ENCODE results near the gene DLG3.
A peak's percentile ranks its signal among the peaks of the same experiment; 100 is the strongest.
"Not testable (repeated sequence)": the region's sequence is repeated elsewhere in the genome, so short reads cannot be mapped to it uniquely, and the experiment has no call there.

DLG3 gene

GRCh38 chrX:70444326-70444945, at the start of gene DLG3:
Gene DLG3, plus strand, starts transcription at chrX:70444835. Its CDS starts 367 bp downstream, at chrX:70445202.
- DNase-seq: no peak

- peak in 1 of 2 donors; percentile 0 for DNase-seq
These were observed 45.7 kb upstream of the DLG3 start for GRCh38 chrX:70398899-70399298.

- DNase-seq: not testable (repeated sequence)
These were observed 44.5 kb upstream of the DLG3 start for GRCh38 chrX:70400181-70400580.

- no peak for DNase-seq
These were observed 41.9 kb upstream of the DLG3 start for GRCh38 chrX:70402721-70403120.

- DNase-seq: no peak
These were observed 39.6 kb upstream of the DLG3 start for GRCh38 chrX:70405003-70405402.

- no peak for DNase-seq
These were observed 33.7 kb upstream of the DLG3 start for GRCh38 chrX:70410921-70411320.

- DNase-seq: peak in 1 of 2 donors; percentile 19
These were observed 33.2 kb upstream of the DLG3 start for GRCh38 chrX:70411475-70411874.

GRCh38 chrX:70421618-70422017, 23.0 kb upstream of the DLG3 start:
- DNase-seq: no peak

GRCh38 chrX:70422851-70423341, 21.7 kb upstream of the DLG3 start, which contains the start of gene GDPD2:
Gene GDPD2, plus strand, starts transcription at chrX:70423314. Its CDS starts 1,671 bp downstream, at chrX:70424985.
- no peak for DNase-seq

GRCh38 chrX:70423936-70424675, 20.5 kb upstream of the DLG3 start:
- DNase-seq: no peak

- DNase-seq: no peak
These were observed 19.8 kb upstream of the DLG3 start for GRCh38 chrX:70424801-70425200.

GRCh38 chrX:70426286-70427278, 18.1 kb upstream of the DLG3 start:
- no peak for DNase-seq

- DNase-seq: no peak
These were observed 17.3 kb upstream of the DLG3 start for GRCh38 chrX:70427365-70427764.

- no peak for DNase-seq
These were observed 14.9 kb upstream of the DLG3 start for GRCh38 chrX:70429759-70430158.

- DNase-seq: peak in 1 of 2 donors; percentile 5
These were observed 11.4 kb upstream of the DLG3 start for GRCh38 chrX:70432936-70433847.

- peak; percentile 15 to 46 for DNase-seq
These were observed 10.7 kb upstream of the DLG3 start for GRCh38 chrX:70433848-70434351.

GRCh38 chrX:70434352-70434866, 10.2 kb upstream of the DLG3 start:
- peak; percentile 46 to 52 for DNase-seq

- DNase-seq: no peak
These were observed 9.6 kb upstream of the DLG3 start for GRCh38 chrX:70434914-70435586.

GRCh38 chrX:70436343-70436742, 8.3 kb upstream of the DLG3 start:
- no peak for DNase-seq

GRCh38 chrX:70437011-70437410, 7.6 kb upstream of the DLG3 start:
- peak; percentile 15 to 19 for DNase-seq
